ENCODE results near the gene SECISBP2. TPM values are rescaled to one million over a fixed set of nuclear protein-coding genes. Genes with fewer than 3 reads are reported as not detected.

The SECISBP2 gene
- total and polyA plus RNA-seq, 2 of the 13 experiments (the other 11 are each of a cell fraction or from before 2014, with no cell fraction given): 32.4 to 38.0 TPM

GRCh38 chr9:89353989-89354388 is 35.7 kb downstream of the SECISBP2 start (continued):
- TF ChIP-seq FOXP1 (IDR thresholded peaks at IDR 0.05) (no peak), FOXP1 (CRISPR knock-in tag; IDR thresholded peaks at IDR 0.05) (0 out of 2 replicates have a peak, but pooled peaks have one; percentile 12), FOXK1 (CRISPR knock-in tag; IDR thresholded peaks at IDR 0.05; ENCODE audit: borderline replicate concordance, low read depth) (no peak), ZNF513 (CRISPR knock-in tag; conservative IDR thresholded peaks at IDR 0.05) (no peak), ZNF850 (CRISPR knock-in tag; conservative IDR thresholded peaks at IDR 0.05) (no peak), TSC22D2 (CRISPR knock-in tag; IDR thresholded peaks at IDR 0.05; ENCODE audit: borderline replicate concordance) (no peak), NFE2 (CRISPR knock-in tag; IDR thresholded peaks at IDR 0.05) (peak; percentile 41; the same call in 1 of the 2 replicates), ZNF101 (CRISPR knock-in tag; IDR thresholded peaks at IDR 0.05; ENCODE audit: borderline replicate concordance, low read depth) (no peak), KDM3A (CRISPR knock-in tag; IDR thresholded peaks at IDR 0.05; ENCODE audit: low read depth) (no peak), ZNF460 (CRISPR knock-in tag; IDR thresholded peaks at IDR 0.05; ENCODE audit: borderline replicate concordance) (no peak), NFE2L1 (CRISPR knock-in tag; IDR thresholded peaks at IDR 0.05; ENCODE audit: borderline replicate concordance) (no peak), ZNF777 (CRISPR knock-in tag; IDR thresholded peaks at IDR 0.05) (no peak), SMC3 (IDR thresholded peaks at IDR 0.05; ENCODE audit: low read length) (peak; percentile 33; the same call in 1 of the 2 replicates), HBP1 (CRISPR knock-in tag; IDR thresholded peaks at IDR 0.05; ENCODE audit: low read depth) (0 out of 2 replicates have a peak, but pooled peaks have one; percentile 27), ZNF543 (CRISPR knock-in tag; IDR thresholded peaks at IDR 0.05) (no peak), ZNF724P (CRISPR knock-in tag; IDR thresholded peaks at IDR 0.05; ENCODE audit: borderline replicate concordance) (no peak), NFE2L2 (IDR thresholded peaks at IDR 0.05; ENCODE audit: low read length) (peak; percentile 61; the same call in 1 of the 2 replicates), KAT8 (CRISPR knock-in tag; IDR thresholded peaks at IDR 0.05) (no peak), NR2F2 (IDR thresholded peaks at IDR 0.05; ENCODE audit: borderline replicate concordance, low read depth) (no peak), MAFK (conservative IDR thresholded peaks at IDR 0.05 in 1 of 2, IDR thresholded peaks at IDR 0.05 in 1 of 2; ENCODE audit: low read length in 2 of 2) (0 out of 4 replicates have a peak, but pooled peaks of 1 of the 2 experiments have one; percentile 19), ARID3A (IDR thresholded peaks at IDR 0.05; ENCODE audit: low read depth, low read length) (0 out of 2 replicates have a peak, but pooled peaks have one; percentile 29), MYC (CRISPR knock-in tag; IDR thresholded peaks at IDR 0.05; ENCODE audit: borderline replicate concordance) (no peak), SIN3B (IDR thresholded peaks at IDR 0.05; ENCODE audit: low read length) (no peak), ZBTB34 (CRISPR knock-in tag; IDR thresholded peaks at IDR 0.05) (no peak), ZNF670 (CRISPR knock-in tag; IDR thresholded peaks at IDR 0.05; ENCODE audit: borderline replicate concordance) (0 out of 2 replicates have a peak, but pooled peaks have one; percentile 22), ZNF484 (CRISPR knock-in tag; IDR thresholded peaks at IDR 0.05; ENCODE audit: borderline replicate concordance, low read depth) (no peak), ZNF296 (CRISPR knock-in tag; conservative IDR thresholded peaks at IDR 0.05) (no peak)
